Colon (tissue), 2 donors: Measurements from ENCODE around the gene DCLK1.

ENCODE experiments used
- FAIRE-seq: peaks from 2 replicates; lab custom pipeline; 2012; peaks lifted over from hg19 to GRCh38; lab: Jason Lieb, UNC
- donor health status: control.
- donor health status: control.

DCLK1 gene

GRCh38 chr13:35857769-35858168, 273.4 kb downstream of the DCLK1 start:
- FAIRE-seq: no peak

- FAIRE-seq: no peak
Observed at GRCh38 chr13:35856721-35857364, 274.3 kb downstream of the DCLK1 start.

- no peak for FAIRE-seq
Observed at GRCh38 chr13:35856084-35856483, 275.1 kb downstream of the DCLK1 start.

- no peak for FAIRE-seq
Observed at GRCh38 chr13:35855531-35856019, 275.6 kb downstream of the DCLK1 start.

- no peak for FAIRE-seq
Observed at GRCh38 chr13:35854286-35854685, 276.9 kb downstream of the DCLK1 start.

- FAIRE-seq: no peak
Observed at GRCh38 chr13:35851881-35852280, 279.3 kb downstream of the DCLK1 start.

- no peak for FAIRE-seq
Observed at GRCh38 chr13:35851356-35851755, 279.8 kb downstream of the DCLK1 start.

- FAIRE-seq: no peak
Observed at GRCh38 chr13:35850569-35850968, 280.6 kb downstream of the DCLK1 start.

GRCh38 chr13:35849256-35849644, 281.9 kb downstream of the DCLK1 start:
- FAIRE-seq: no peak

- no peak for FAIRE-seq
Observed at GRCh38 chr13:35848336-35849255, 282.6 kb downstream of the DCLK1 start.

- FAIRE-seq: no peak
Observed at GRCh38 chr13:35843272-35843671, 287.9 kb downstream of the DCLK1 start.

- FAIRE-seq: no peak
Observed at GRCh38 chr13:35841060-35841521, 290.1 kb downstream of the DCLK1 start.

GRCh38 chr13:35839806-35840205, 291.4 kb downstream of the DCLK1 start:
- no peak for FAIRE-seq

- FAIRE-seq: no peak
Observed at GRCh38 chr13:35838356-35838755, 292.8 kb downstream of the DCLK1 start.

GRCh38 chr13:35836446-35836845, 294.7 kb downstream of the DCLK1 start:
- FAIRE-seq: no peak

GRCh38 chr13:35835989-35836388, 295.2 kb downstream of the DCLK1 start:
- FAIRE-seq: no peak

- no peak for FAIRE-seq
Observed at GRCh38 chr13:35833608-35834275, 297.4 kb downstream of the DCLK1 start.

- FAIRE-seq: no peak
Observed at GRCh38 chr13:35833031-35833430, 298.2 kb downstream of the DCLK1 start.

GRCh38 chr13:35832551-35832950, 298.6 kb downstream of the DCLK1 start:
- FAIRE-seq: no peak

GRCh38 chr13:35830850-35831450, 300.2 kb downstream of the DCLK1 start:
- FAIRE-seq: no peak

- no peak for FAIRE-seq
Observed at GRCh38 chr13:35826626-35827254, 304.4 kb downstream of the DCLK1 start.

GRCh38 chr13:35824825-35825224, 306.4 kb downstream of the DCLK1 start:
- no peak for FAIRE-seq
